GM21717 (cell line): ENCODE results near the gene HES3.
A peak's percentile ranks its signal among the peaks of the same experiment; 100 is the strongest.
"Not testable (repeated sequence)": the region's sequence is repeated elsewhere in the genome, so short reads cannot be mapped to it uniquely, and the experiment has no call there.

ENCODE experiments used
- ATAC-seq: cut with Tn5 transposase; IDR thresholded peaks from one replicate; pipeline ENCODE4 v1.9.1; 2021; ENCODE audit warnings: mild to moderate bottlenecking, moderate library complexity; ENCODE audit not compliant: unreplicated experiment

The HES3 gene

DNA sequence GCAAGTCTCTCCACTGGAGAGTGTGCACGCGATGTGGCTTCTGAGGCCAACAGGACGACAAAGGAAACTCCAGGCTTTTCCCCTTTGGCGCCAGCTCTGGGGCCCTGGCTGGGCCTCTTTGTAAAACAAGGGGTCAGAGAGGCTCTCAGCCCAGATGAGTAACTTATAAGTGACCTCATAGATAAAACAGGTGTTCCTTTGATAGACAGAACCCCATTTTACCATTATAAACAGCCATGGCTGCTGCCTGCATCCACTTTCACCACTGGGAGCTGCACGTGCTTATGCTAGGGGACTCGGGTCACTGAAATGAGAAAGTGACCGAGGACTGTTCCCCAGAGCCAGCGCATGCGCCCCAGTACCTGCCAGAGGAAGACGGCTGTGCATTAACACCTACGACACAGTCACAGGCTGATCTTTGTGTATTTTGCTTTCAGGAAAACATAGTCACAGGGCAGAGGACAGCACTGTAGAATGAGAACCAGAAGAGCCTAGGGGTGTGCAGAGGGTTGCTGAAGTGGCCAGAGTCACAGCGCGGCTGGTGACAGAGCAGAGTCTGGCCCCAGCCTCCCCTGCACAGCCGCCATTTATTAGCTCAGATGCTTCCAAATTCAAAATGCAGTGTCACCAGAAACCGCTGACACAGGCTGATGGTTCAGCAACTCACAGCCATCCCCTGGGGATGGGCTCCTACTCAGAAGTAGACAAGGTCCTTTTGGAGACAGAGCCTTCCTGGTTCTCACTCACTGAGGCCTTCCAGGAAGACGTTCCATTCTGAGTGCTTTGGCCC lies 25.4 kb upstream of the HES3 start:
- ATAC-seq, result no peak

DNA sequence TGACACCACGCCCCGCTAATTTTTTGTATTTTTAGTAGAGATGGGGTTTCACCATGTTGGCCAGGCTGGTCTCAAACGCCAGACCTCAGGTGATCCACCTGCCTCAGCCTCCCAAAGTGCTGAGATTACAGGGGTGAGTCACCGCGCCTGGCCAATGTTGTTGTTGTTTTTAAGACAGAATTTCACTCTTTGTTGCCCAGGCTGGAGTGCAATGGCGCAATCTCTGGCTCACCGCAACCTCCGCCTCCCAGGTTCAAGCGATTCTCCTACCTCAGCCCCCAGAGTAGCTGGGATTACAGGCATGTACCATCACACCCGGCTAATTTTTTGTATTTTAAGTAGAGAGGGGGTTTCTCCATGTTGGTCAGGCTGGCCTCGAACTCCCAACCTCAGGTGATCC lies 24.3 kb upstream of the HES3 start:
- not testable (repeated sequence) for ATAC-seq

DNA sequence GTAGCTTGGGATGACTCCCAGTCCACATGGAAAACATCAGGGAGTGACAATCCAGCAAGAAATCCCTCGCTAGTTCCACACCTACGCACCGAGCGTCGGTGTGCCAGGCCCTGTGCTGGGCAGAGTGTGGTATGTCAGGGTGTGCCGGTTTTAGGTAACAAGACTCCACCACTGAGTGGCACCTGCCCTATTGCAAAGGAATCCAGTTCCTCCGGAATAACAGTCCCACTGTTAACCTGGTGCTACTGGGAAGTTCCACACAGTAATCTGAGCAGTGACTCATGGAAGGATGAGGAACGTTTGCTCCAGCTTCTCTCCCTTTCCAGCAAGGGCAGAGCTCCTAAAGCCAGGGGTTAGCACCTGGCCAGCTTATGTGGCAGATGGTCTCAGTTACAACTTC lies 23.7 kb upstream of the HES3 start:
- no peak for ATAC-seq

GRCh38 chr1:6221210-6221784 lies 22.7 kb upstream of the HES3 start:
- no peak for ATAC-seq

- ATAC-seq, result no peak
Observed at GRCh38 chr1:6222636-6223035, 21.3 kb upstream of the HES3 start.

GRCh38 chr1:6223617-6224016 lies 20.4 kb upstream of the HES3 start:
- ATAC-seq, result no peak

DNA sequence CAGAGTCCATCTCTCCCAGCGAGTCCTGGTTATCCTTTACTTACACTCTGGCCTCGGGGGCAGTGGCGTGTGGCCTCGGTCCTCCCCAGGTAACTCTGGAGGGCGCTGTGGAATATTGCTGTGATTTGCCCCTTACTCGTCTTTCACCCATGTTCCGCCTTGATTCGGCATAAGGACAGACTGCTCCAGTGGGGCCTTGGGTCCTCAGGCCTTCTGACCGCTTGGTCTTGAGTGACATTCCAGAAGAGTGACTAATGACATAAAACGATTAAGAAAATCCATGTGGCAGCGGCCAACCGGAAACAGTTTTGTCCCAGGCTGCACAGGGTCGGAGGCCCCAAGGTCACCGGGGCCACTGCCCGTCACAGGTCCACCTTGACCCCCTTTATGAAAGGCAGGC lies 19.3 kb upstream of the HES3 start:
- ATAC-seq, result no peak

DNA sequence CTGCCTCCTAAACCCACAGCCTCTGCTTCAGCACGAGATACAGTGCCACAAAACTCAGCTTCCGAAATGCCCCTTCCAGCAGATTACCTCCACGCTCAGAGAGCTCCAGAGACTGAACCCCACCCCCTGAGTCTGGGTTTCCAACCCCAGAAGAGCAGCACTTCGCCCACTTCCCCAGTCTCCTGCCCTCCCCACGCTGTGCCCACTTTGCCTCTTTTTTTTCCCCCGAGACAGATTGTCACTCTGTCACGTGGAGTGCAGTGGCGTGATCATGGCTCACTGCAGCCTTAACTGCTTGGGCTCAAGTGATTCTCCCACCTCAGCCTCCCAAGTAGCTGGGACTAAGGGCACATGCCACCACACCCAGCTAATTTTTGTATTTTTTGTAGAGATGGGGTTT lies 18.3 kb upstream of the HES3 start:
- ATAC-seq, result no peak

- ATAC-seq, result no peak
Observed at GRCh38 chr1:6233376-6233775, 10.6 kb upstream of the HES3 start.

DNA sequence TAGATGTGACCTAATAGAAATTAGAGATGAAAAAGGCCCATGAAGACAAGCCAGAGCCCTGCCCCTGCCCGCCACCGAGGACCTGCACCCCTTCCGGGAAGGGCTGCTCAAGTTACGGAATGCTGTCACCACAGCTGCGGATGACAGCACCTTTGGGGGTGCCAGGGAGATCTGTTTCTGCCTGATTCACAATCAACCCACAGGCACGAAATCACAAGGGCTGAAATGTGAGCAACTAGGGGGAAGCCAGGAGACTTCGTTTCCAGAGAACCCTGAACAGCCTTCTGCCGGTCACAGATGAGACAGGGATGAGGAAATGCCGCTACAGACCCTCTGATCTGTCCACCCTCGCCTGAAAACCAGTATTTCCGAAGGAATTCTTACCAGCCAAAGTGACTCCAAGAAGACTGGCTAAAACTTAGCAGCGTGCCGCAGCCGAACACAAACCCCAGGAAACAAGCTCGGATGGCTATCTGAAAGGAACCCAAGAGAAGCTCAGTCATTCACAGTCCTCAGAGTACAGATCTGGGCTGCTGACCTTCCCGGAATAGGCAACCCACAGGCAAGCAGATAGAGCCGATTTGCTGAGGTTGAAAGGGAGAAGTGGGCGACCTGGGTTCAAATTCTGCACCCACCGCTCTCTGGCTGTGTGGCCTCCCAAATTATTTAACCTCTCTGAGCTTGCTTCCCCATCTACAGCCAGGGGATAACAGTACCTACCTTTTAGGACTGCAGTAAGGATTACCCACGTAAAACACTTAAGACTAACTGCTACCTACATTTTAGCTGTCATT lies 9.3 kb upstream of the HES3 start:
- ATAC-seq, result peak; percentile 1

DNA sequence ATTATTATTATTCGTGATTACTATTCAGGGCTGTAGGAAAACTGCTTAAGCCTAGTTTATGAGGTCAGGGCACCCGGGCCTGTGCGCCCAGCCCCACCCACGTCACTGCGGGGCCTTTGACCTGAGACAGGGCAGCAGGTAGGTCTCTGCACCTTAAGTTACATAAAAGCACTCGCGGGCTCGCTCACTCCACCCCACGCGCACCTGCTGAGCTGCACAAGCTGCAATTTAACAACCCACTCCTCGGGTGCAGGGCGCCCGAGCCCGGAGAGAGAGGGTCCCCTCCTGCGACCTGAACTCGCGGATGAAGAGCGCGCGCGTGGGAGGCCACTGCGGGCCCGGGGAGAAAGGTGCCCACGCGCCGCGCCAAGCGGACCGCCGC lies 8.7 kb upstream of the HES3 start:
- peak; percentile 15 for ATAC-seq

- no peak for ATAC-seq
Observed at GRCh38 chr1:6237093-6237492, 6.9 kb upstream of the HES3 start.

DNA sequence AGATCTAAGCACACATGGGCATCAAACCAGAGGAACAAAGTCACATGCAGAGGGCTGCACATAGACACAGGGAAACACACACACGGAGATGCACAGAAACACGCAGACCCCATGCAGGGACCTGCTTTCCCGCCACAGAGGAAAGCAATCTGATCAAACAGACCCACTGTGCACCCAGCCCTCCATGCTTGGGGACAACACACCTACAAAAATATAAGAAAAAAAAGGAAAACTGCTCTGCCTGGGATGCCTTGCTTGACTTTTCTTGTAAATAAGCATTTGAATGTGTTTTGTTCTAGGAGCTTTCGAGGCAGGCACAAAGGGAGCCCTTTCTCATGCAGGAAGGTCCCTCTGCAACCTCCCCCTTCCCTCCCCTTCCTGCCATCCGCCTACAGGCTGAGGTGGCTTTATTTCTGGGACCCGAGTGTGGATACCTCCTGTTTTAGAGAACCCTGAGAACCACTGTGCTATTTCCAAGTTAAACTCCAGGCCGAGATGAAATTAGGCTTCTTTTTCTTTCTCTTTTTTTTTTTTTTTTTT lies 4.7 kb upstream of the HES3 start:
- ATAC-seq, result no peak

GRCh38 chr1:6239950-6240768 lies 3.8 kb upstream of the HES3 start:
- no peak for ATAC-seq

GRCh38 chr1:6241107-6241886 lies 2.7 kb upstream of the HES3 start:
- ATAC-seq, result no peak

DNA sequence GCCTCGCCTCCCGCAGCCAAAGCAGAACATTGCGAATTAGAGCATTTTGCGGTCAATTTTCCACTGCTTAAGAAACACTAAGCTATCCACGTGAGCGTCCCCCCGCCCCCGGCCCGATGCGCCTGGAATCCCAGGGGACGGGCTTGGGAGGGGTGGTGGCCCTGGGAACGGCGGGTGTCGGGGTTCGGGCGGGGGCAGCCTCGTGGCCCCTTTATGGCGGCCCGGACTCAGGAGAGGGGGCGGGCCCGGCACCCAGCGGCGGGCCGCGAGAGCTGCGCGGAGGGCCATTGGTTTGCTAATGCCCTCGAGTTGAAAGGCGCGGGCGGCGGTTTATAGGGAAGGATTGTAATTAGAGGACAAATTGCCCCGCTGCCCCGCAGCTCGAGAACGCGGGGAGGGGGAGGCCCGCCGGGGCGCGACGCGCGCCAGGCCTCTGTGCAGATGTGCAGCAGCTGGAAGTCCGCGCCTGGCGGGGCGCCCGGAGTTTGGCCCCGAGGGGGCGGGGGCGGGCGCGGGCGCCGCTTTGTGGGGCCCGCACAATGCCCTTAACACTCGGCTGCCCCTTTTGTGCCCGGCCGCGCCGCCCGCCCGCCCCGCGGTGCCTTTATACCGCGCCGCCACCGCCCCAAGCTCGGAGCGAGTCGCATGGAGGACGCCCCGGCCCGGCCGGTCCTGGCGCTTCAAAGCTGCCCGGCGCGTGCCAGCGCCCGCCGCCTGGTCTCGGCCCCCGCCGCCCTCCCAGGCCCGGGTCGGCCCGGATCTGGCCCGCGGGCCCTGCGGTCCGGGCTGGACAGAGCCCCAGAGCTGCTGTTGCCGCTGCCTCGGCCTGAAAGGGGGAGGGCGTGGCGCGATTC lies 1.9 kb upstream of the HES3 start:
- no peak for ATAC-seq

DNA sequence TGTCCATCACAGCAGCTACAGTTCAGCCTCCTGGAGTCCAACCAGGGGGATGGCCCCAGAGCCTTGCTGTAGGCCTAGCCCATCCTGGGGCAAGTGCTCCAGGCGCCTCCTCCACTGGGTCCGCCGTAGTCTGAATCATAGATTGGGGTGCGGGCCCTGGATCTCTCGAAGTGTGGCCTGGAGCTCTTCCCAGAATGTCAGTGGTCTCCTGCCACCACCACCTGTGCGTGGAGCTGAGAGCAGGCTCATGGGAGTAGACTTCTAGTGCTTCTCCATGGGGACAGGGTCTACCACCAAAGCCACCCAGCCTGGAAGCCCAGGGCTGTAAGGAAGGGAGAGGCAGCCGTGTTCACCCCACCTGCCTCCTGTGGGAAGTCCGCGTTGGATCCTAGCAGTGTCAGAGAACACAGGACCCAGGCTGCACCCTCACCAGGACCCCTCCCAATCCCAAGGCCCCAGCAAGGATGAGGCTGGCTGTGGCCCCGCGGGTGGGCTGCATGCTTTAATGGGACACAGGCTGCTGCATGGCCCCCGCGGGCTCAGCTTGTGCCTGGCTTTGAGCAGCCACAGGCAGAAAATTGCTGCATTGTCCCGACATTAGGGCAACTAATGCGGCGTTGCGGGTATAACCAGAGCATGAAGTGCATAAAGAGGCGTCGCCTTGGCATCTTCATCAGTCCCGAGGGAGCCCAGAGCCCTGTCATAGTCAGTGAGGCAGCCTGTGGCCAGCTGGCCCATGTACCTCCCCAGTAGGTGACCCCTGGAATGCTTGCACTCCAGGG lies 735 bp upstream of the HES3 start:
- no peak for ATAC-seq

GRCh38 chr1:6244401-6245049 lies 546 bp downstream of the HES3 start:
- ATAC-seq, result no peak
